H9 (cell line): ENCODE measurements around the gene LECT2. TPM values are rescaled to one million over a fixed set of nuclear protein-coding genes. Genes with fewer than 3 reads are reported as not detected.

Experiments used
- DNase-seq: peaks from one replicate; pipeline ENCODE4 v3.0.0-alpha.2; 2017
- H2AFZ ChIP-seq: one replicate; pipeline ENCODE4 v1.6.1; 2013; ENCODE audit warnings: mild to moderate bottlenecking, low read length, control low read depth, moderate library complexity
- H2AK5ac ChIP-seq: 2 replicates; pipeline ENCODE4 v1.6.1; 2013; ENCODE audit warnings: low read length, control low read depth, mixed read lengths; ENCODE audit not compliant: insufficient read length
- H2BK120ac ChIP-seq: one replicate; pipeline ENCODE4 v1.6.1; 2013; ENCODE audit warnings: low read depth, mild to moderate bottlenecking, low read length, control low read depth, inconsistent platforms; ENCODE audit not compliant: poor library complexity, severe bottlenecking
- H2BK12ac ChIP-seq: 2 replicates; pipeline ENCODE4 v1.6.1; 2013; ENCODE audit warnings: low read length, control low read depth, mixed read lengths, low read depth; ENCODE audit not compliant: insufficient read length
- H2BK15ac ChIP-seq: 2 replicates; pipeline ENCODE4 v1.6.1; 2013; ENCODE audit warnings: low read depth, low read length, control low read depth
- H2BK20ac ChIP-seq: one replicate; pipeline ENCODE4 v1.6.1; 2013; ENCODE audit warnings: low read depth, mild to moderate bottlenecking, low read length, control low read depth, inconsistent platforms; ENCODE audit not compliant: poor library complexity, severe bottlenecking
- H2BK5ac ChIP-seq: 2 replicates; pipeline ENCODE4 v1.6.1; 2013; ENCODE audit warnings: low read length, control low read depth, mixed read lengths; ENCODE audit not compliant: insufficient read length
- H3K14ac ChIP-seq: 2 replicates; pipeline ENCODE4 v1.6.1; 2013; ENCODE audit warnings: low read length, control low read depth; ENCODE audit not compliant: insufficient read depth
- H3K18ac ChIP-seq: 2 replicates; pipeline ENCODE4 v1.6.1; 2013; ENCODE audit warnings: low read depth, mild to moderate bottlenecking, mixed read lengths, low read length, control low read depth; ENCODE audit not compliant: insufficient read length
- H3K23ac ChIP-seq: 2 replicates; pipeline ENCODE4 v1.6.1; 2013; ENCODE audit warnings: low read length, control low read depth, mixed read lengths, low read depth; ENCODE audit not compliant: insufficient read length
- H3K23me2 ChIP-seq: 2 replicates; pipeline ENCODE4 v1.6.1; 2013; ENCODE audit warnings: low read depth, mild to moderate bottlenecking, mixed read lengths, low read length, control low read depth; ENCODE audit not compliant: insufficient read length, poor library complexity, severe bottlenecking
- H3K27ac ChIP-seq: 2 replicates; pipeline ENCODE4 v1.5.1; 2013; ENCODE audit warnings: low read length, control low read depth, mixed read lengths, low read depth; ENCODE audit not compliant: insufficient read length
- H3K27me3 ChIP-seq: 2 replicates; pipeline ENCODE4 v1.6.1; 2013; ENCODE audit warnings: low read length, control low read depth, inconsistent platforms; ENCODE audit not compliant: insufficient read depth
- H3K4ac ChIP-seq: 2 replicates; pipeline ENCODE4 v1.6.1; 2013; ENCODE audit warnings: low read depth, mild to moderate bottlenecking, control low read depth, inconsistent platforms, low read length, moderate library complexity
- H3K4me1 ChIP-seq: 2 replicates; pipeline ENCODE4 v1.6.1; 2013; ENCODE audit warnings: low read length, control low read depth, inconsistent platforms; ENCODE audit not compliant: insufficient read depth
- H3K4me2 ChIP-seq: 2 replicates; pipeline ENCODE4 v1.6.1; 2013; ENCODE audit warnings: low read length, control low read depth, mixed read lengths; ENCODE audit not compliant: insufficient read length, insufficient read depth
- H3K56ac ChIP-seq: 2 replicates; pipeline ENCODE4 v1.6.1; 2013; ENCODE audit warnings: low read depth, mild to moderate bottlenecking, mixed read lengths, low read length, control low read depth; ENCODE audit not compliant: insufficient read length
- H3K79me1 ChIP-seq: 2 replicates; pipeline ENCODE4 v1.6.1; 2013; ENCODE audit warnings: low read depth, mild to moderate bottlenecking, moderate library complexity, low read length, control low read depth, inconsistent platforms; ENCODE audit not compliant: insufficient read depth, poor library complexity, severe bottlenecking
- H3K79me2 ChIP-seq: 2 replicates; pipeline ENCODE4 v1.6.1; 2013; ENCODE audit warnings: low read length, control low read depth, inconsistent platforms; ENCODE audit not compliant: insufficient read depth
- H3K9ac ChIP-seq: 2 replicates; pipeline ENCODE4 v1.6.1; 2013; ENCODE audit warnings: low read length, control low read depth, mixed read lengths; ENCODE audit not compliant: insufficient read length; ENCODE audit errors: extremely low read depth
- H3K9me3 ChIP-seq: one replicate; pipeline ENCODE4 v1.6.1; 2013; ENCODE audit warnings: low read depth, low read length, inconsistent platforms; ENCODE audit not compliant: control insufficient read depth
- H3T11ph ChIP-seq: one replicate; pipeline ENCODE4 v1.6.1; 2013; ENCODE audit warnings: mild to moderate bottlenecking, low read length, control low read depth, inconsistent platforms
- H4K20me1 ChIP-seq: one replicate; pipeline ENCODE4 v1.6.1; 2013; ENCODE audit not compliant: control insufficient read depth, insufficient read length, insufficient read depth
- H4K5ac ChIP-seq: 2 replicates; pipeline ENCODE4 v1.6.1; 2013; ENCODE audit warnings: low read depth, mild to moderate bottlenecking, mixed read lengths, low read length, control low read depth; ENCODE audit not compliant: insufficient read length
- H4K8ac ChIP-seq: replicated peaks from 2 replicates; pipeline ENCODE4 v1.6.1; 2013; ENCODE audit warnings: low read length, control low read depth, mixed read lengths, low read depth; ENCODE audit not compliant: insufficient read length
- H4K91ac ChIP-seq: 2 replicates; pipeline ENCODE4 v1.6.1; 2013; ENCODE audit warnings: low read depth, mild to moderate bottlenecking, moderate library complexity, mixed read lengths, low read length, control low read depth; ENCODE audit not compliant: insufficient read length
- H3K27ac Mint-ChIP-seq, 3 experiments: 2 replicates in 2 of 3; 3 replicates in 1 of 3; pipeline ENCODE4 v1.8.0; 2020 to 2021; ENCODE audit warnings: mixed read lengths in 3 of 3, mild to moderate bottlenecking in 1 of 3, moderate library complexity in 1 of 3
- H3K27me3 Mint-ChIP-seq: 2 replicates; pipeline ENCODE4 v1.8.0; 2021; ENCODE audit warnings: low read depth, mild to moderate bottlenecking, moderate library complexity, mixed read lengths
- H3K36me3 Mint-ChIP-seq, 3 experiments: 2 replicates in 2 of 3; 3 replicates in 1 of 3; pipeline ENCODE4 v1.8.0; 2020 to 2021; ENCODE audit warnings: low read depth in 3 of 3, mixed read lengths in 3 of 3; ENCODE audit not compliant: insufficient read depth in 1 of 3
- H3K4me1 Mint-ChIP-seq, 2 experiments: 2 replicates each; pipeline ENCODE4 v1.8.0; 2020; ENCODE audit warnings: mixed read lengths in 2 of 2
- H3K4me3 Mint-ChIP-seq, 2 experiments: 2 replicates in 1 of 2; 3 replicates in 1 of 2; pipeline ENCODE4 v1.8.0; 2020 to 2021; ENCODE audit warnings: mild to moderate bottlenecking in 2 of 2, mixed read lengths in 2 of 2, moderate library complexity in 1 of 2
- H3K9me3 Mint-ChIP-seq, 2 experiments: 2 replicates in 1 of 2; 3 replicates in 1 of 2; pipeline ENCODE4 v1.8.0; 2020; ENCODE audit warnings: mild to moderate bottlenecking in 2 of 2, mixed read lengths in 2 of 2, moderate library complexity in 1 of 2
- total RNA-seq: library from RNA; stranded (reverse); gene quantifications from 2 replicates; pipeline ENCODE4 v1.2.1, GENCODE V29; 2021
- TF ChIP-seq, protein P1 (sequence below): fragments of 200-600 bp; sonication (generic); conservative IDR thresholded peaks from 3 replicates; pipeline ENCODE4 v1.8.0; 2021; ENCODE audit warnings: antibody characterized with exemption, mild to moderate bottlenecking

LECT2 gene
- total RNA-seq, 1 experiment from 2014 or later: not detected

DNA sequence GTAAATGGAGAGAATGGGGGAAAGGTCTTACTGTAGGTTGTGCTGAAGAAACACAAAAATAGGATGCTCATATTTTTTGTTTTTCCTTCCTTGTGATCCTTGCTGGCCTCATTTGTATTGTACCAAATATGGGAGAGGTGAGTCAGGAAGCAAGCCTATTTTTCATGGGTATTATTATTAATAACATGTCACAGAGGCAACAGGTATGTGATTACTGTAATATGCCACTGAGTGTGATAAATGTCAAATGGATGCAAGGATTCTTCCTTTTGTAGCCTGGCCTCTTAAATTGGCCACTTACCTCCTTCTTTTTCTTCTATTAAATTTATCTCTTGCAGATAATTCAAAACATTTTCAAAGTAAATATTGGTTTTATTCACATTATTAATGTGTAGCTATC is 10.2 kb downstream of the LECT2 start:
- no peak overlapping the region for H2BK12ac ChIP-seq
- no peak overlapping the region for H2BK120ac ChIP-seq
- H3K4me3 Mint-ChIP-seq: no peak overlapping the region
- no peak overlapping the region for H3T11ph ChIP-seq
- DNase-seq: no peak
- TF ChIP-seq, protein P1, sequence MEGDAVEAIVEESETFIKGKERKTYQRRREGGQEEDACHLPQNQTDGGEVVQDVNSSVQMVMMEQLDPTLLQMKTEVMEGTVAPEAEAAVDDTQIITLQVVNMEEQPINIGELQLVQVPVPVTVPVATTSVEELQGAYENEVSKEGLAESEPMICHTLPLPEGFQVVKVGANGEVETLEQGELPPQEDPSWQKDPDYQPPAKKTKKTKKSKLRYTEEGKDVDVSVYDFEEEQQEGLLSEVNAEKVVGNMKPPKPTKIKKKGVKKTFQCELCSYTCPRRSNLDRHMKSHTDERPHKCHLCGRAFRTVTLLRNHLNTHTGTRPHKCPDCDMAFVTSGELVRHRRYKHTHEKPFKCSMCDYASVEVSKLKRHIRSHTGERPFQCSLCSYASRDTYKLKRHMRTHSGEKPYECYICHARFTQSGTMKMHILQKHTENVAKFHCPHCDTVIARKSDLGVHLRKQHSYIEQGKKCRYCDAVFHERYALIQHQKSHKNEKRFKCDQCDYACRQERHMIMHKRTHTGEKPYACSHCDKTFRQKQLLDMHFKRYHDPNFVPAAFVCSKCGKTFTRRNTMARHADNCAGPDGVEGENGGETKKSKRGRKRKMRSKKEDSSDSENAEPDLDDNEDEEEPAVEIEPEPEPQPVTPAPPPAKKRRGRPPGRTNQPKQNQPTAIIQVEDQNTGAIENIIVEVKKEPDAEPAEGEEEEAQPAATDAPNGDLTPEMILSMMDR: no peak
- H3K9me3 Mint-ChIP-seq: no peaks in the 10 kb centered on the region
- no peak overlapping the region for H2BK15ac ChIP-seq
- H3K79me1 ChIP-seq: no peaks in the 10 kb centered on the region
- H3K36me3 Mint-ChIP-seq: no peaks in the 10 kb centered on the region
- H3K23me2 ChIP-seq: no peaks in the 10 kb centered on the region
- no peak overlapping the region for H2BK5ac ChIP-seq
- no peak overlapping the region for H3K23ac ChIP-seq
- no peak overlapping the region for H3K4ac ChIP-seq
- H3K27me3 Mint-ChIP-seq: peaks cover 5% of the 10 kb centered on the region; the same call in 1 of the 2 replicates
- H3K14ac ChIP-seq: no peak overlapping the region
- no peak overlapping the region for H3K9ac ChIP-seq
- H4K5ac ChIP-seq: no peak overlapping the region
- H3K18ac ChIP-seq: no peak overlapping the region
- H3K4me2 ChIP-seq: no peak overlapping the region
- no peaks in the 10 kb centered on the region for H4K20me1 ChIP-seq
- H4K8ac ChIP-seq: no peak overlapping the region
- no peak overlapping the region for H4K91ac ChIP-seq
- no peaks in the 10 kb centered on the region for H3K27me3 ChIP-seq
- H3K4me1 Mint-ChIP-seq: peaks cover 0 to 4% of the 10 kb centered on the region in 2 experiments; a peak in 3 of 4 replicates
- H3K27ac Mint-ChIP-seq: no peak overlapping the region
- H3K4me1 ChIP-seq: no peaks in the 10 kb centered on the region
- H3K27ac ChIP-seq: no peak overlapping the region
- no peak overlapping the region for H2BK20ac ChIP-seq
- H2AK5ac ChIP-seq: no peak overlapping the region
- H2AFZ ChIP-seq: no peak overlapping the region
- no peaks in the 10 kb centered on the region for H3K79me2 ChIP-seq
- no peaks in the 10 kb centered on the region for H3K9me3 ChIP-seq
- no peak overlapping the region for H3K56ac ChIP-seq
